GM18505 (cell line): ENCODE results near the gene MED26.
A peak's percentile ranks its signal among the peaks of the same experiment; 100 is the strongest.

Experiments used
- ATAC-seq: cut with Tn5 transposase; IDR thresholded peaks from one replicate; pipeline ENCODE4 v1.9.1; 2021; ENCODE audit not compliant: unreplicated experiment
- POLR2A ChIP-seq: IDR thresholded peaks from 4 replicates; pipeline ENCODE4 v1.6.1; 2011; ENCODE audit warnings: borderline replicate concordance; ENCODE audit not compliant: insufficient read depth, insufficient read length; ENCODE audit errors: extremely low read depth

The MED26 gene

DNA sequence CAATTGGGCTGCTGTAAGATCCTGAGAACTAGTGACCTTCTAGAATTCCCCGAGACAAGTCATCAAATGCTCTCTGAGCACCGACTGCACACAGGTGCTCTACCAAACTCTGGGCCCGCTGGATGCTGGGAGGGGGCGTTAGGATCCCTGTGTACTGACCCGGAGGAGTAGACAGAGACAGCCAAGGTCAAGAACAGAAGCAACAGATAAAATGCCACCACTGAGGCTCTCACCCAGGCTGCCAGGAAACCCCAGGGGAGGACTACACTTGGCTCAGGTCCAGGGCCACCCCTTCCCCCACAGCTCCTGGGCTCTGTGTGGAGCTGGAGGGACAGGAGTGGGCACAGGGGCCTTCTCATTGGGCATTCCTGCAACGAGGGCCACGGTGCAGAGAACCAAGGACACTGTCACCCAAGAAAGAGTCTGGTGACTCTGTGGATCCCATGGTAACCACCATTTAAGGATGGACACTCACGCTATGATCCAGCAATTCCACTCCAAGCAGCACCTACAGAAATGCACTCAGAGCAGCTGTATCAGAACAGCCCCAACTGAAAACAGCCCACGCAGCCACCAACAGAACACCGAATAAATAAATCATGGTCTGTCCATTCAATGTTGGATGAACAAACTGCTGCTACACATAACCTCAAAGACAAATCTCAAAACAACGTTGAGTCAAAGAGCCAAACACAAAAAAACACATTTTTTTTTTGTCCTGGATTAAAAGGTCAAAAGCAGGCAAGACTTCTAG, 39.0 kb downstream of the MED26 start:
- ATAC-seq: peak; percentile 2
- TF ChIP-seq POLR2A: no peak

DNA sequence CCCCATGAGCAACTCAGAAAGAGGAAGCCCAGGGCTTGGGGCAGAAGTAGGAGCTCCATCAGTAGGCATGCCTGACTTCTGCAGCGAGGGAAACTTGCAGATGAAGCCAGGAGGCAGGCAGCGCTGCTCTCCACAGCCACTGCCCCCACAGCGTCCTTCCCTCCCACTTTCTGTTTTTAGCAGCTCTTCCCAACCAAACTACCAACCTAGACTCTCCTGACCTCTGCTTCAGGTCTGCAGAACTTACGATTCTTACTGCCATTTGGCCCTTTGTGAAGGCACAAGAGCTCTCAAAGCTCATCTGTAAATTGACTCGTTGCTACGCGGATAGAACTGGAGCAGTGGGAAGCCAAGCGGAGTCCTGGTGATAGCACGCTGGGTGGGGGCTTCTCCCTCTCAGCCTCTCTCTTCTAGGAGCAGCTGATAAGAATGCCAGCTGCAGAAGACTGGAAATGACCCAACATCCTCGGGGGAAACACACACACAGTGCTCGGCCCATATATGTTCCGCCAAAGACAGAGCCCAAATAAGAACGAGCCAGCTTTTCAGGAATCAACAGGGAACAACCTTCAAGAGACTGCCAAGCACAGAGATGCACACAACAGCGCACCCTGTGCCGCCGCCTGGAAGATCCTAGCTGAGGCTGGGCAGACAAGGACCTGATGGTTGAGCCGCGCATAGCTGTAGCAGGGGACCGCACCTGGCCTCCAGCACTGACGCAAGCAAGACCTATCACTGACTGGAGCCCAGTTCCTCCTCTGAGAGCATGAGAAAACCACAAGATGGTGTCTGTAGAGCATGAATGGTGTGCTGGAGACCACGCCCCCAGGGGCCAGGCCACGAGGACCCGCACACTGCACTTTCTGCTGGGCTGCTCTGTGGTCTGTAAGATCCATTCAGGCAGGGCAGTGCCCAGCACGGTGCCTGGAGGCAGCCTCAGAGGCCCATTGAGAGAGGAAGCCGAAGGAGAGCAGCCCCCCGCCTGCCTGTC, 39.9 kb downstream of the MED26 start:
- TF ChIP-seq POLR2A: peak; percentile 88
- ATAC-seq: peak; percentile 43

DNA sequence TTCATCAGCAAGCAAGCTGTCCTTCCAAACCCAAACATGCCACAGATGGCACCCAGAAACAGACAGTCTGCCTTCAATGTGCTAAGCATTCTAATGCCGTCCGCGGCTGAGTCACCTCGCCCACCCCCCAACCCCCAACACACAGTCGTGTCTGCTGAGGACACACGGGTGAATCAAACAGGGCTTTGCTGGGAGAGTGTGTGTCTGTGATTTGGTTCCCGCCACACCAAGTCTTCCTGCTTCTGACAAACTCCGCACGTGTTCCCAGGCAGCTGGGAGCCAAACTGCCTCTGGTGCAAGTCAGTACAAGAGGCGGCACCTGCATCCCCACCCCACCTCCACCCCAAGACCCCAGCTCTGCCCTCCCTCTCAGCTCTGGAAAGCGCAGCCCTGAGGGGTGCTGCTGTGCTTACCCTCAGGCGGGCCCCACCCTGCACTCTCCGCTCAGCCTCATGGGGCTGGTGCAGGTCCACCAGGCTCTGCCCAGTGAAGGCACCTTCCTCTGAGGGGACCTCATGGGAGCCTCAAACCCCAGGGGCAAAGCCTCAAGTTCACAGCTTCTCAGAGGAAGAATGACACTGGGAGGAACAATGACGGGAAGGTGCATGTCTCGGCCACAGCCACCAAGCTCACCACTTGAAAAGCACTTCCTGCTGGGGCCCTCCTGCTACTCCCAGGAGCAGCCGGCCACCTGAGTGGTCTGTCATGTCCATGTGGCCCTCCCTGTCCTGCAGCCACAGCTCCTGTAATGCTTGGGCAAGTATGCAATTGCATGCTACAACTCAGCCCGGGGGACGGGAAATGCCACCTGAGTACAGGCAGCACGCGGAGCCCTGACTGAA, 40.8 kb downstream of the MED26 start:
- ATAC-seq: no peak
- peak; percentile 56 for TF ChIP-seq POLR2A

DNA sequence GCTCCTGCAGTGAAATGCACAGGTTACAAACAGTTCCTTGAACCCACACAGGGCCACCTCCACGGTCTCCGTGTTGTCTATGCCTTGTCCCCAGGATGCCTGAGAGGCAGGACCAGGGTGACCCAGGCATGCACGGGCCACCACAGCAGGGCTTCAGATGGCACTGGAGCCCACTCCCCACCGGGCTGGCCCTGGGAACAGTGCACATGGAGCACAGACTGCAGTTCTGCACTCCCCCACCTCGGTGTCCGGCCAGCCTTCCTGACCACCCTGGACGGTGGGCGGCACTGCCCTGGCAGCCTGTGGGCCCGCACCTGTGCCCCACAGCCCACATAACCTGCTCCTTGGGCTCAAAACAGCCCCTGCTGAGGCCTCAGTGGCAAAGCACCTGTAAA, 41.5 kb downstream of the MED26 start:
- no peak for TF ChIP-seq POLR2A
- no peak for ATAC-seq

DNA sequence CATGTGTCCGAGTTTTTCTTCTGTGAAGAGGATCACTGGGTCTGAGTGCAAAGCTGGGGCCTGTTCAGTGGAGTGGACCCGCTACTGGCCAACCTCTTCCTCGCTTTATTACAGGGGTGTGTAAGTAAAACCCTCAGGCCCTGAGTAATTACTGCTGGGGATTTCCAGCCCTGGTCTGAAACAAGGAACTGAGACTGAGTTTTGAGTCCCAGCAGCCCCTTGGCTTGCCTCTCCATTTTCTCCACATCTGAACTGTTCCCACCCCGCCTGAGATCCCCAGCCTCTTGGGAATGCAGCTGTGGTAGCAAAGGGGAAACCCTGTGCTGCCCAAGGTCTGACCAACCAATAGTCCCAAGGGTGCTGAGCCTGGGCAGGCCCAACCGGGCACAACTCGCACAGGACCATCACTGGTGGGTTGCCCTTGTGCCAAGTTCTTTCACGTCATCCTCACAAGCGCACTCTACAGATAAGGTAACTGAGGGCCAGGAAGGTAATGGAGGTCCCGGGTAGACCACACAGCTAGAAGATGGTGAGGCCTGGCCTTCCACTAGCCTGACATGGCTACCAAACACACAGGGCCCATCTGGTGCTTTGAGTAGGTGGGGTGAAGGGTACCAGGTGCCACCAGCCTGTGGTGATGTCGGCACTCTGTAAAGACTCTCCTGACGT, 42.1 kb downstream of the MED26 start:
- peak; percentile 80 for TF ChIP-seq POLR2A
- ATAC-seq: no peak

DNA sequence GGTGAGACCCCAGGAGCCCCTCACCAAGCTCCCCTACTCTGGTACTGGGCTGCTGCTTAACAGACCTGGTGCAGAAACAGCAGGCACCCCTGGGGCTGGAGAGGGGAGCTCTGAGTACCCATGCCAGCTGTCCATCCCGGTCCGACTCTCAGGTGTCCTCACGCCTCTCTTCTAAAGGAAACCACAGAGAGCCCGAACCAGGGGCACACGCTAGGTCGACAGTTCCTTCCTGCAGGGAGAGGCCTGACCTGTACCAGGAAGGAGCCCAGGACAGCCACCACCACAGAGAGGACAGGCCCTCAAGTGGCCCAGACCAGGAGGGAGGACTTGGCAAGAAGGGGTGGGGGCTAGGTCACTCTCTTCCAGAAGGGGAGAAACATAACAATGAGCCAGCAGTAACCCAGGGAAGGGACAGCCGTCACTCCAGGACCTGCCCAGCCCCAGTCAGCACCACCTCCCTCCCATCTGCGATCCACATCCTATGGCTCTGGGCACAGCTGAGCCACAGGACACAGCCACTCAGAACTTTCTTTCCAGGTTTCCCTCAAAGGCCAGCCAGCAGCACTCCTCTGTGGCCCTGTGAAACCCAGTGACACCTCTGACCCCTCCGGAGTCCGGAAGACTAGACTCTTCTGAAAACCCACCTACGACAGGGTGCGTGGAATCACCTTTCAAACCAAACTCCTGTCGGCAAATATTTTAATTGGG, 42.8 kb downstream of the MED26 start:
- TF ChIP-seq POLR2A: no peak
- ATAC-seq: no peak

DNA sequence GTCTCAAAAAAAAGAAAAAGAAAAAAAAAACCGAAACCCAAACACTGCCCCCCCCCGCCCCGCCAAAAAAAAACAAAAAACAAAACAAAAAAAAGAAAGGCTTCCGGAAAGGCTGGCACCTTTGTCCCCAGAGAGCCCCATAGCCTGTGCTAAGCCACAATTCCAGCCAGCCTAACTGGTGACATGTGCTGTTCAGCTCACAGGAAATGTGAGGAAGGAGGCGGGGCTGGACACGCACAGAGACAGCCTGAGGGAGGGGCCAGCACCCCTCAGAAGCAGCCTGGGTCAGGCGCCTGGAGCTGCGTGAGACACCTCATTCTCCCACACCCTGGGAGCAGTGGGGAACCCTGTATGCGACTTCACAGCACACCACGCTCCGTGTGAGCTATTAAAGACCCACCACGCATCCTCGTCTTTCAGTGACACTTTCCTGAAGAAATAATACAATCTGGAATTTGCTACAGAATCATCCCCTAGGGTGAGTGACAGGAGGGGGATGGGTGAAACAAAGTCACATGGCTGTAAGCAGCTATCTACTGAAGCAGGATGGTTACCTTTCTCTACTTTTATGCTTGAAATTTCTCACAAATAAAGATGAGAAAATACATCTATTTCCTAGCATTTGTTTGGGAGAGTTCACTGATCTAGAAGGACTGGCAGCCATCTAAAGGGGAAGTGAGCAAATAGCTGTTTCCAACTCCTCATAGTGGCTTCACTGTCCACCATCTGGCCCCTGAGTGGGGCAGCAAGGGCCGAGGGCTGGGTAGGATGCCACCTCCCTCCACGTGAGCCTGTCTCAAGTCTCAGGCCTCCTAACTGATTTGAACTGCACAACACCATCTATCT, 43.5 kb downstream of the MED26 start:
- peak; percentile 51 for ATAC-seq
- TF ChIP-seq POLR2A: peak; percentile 96

DNA sequence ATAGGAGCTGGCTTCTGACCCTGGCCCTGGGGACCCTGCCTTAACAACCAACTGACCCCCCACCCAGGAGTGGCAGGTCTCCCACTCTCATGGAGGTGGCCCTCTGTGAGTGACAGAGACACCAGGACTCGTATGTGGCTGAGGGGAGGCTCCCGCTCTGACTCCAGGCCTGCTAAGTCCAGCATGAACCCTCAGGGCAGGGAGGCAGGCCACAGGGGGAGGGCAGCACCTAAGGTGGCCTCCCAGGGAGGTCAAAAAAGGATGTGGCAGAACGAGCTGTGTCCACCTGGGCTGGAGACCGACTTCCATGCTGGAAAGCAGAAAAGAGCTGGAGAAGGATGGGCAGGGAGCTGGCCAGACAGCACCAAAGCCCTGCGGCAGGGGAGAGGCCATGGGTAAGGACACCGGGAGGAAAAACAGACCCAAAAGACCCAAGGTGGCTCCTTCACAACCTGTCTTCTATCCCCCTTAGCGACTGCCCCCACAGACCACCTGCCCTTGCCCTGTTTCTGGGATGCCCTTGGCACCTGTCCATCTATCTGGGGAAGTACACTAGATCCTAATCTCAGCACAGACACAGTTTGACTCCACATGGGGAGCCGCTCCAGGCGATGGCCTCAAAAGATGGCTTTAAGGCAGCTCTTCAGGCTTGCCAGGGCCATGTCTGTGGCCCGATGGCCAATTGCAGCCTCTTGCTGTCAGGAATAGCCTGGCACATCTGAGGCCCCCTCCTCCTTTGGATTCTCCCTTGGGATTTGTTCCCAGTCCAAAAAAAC, 45.3 kb downstream of the MED26 start:
- no peak for TF ChIP-seq POLR2A
- ATAC-seq: no peak

DNA sequence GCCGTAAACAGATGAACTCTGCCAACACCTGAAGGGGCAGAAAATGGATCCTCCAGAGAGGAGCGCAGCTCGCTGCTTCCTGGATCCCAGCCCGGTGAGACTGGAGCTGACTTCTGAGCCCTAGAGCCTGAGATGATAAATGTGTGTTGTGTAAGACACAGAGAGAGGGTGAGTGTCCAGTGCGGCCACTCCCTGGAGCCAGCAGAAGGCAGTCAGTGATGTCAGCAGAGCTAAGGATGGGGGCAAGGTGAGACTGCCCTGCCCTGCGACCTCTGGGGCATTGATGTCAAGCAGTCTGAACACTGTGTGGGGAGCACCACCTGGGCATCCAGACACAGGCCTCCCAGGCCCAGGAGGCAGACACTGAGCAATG, 46.0 kb downstream of the MED26 start:
- no peak for ATAC-seq
- TF ChIP-seq POLR2A: no peak

DNA sequence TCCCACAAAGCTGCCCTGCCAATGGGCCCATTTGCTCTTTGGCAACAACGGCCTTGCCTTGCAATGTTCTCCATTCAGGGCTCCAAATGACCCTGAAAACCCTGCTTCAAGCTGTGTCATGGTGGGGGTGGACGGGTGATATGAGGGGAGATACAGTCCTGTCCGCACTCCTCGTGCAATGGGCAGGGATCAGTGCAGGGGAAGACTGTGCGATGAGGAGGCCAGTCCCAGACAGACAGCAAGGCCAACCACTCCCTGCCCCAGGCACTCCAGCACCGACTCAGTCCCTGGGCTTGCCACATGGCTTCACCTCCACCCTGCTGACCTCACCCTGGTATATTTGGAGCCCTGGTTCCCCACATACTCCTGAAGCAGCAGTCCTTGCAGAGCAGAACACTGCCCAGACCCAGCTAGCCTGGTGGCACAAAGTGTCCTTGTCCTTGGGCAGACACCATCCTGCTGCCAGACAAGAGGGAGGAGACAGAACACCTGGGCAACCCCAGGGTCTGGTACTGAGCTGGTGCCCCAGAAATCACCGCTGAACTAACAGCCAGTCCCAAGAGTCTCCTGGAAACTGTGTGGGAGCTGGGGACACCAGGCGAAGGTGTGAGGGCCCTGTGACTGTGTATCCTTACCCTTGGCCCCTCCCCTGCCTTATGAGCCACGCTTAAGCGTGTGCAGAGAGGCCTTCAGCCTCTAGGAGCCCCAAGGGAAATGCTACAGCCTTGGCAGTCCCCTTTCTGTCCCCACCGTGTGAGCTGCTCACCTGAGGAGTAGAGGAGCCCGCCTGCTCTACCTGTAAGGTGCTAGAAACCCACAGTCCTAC, 46.6 kb downstream of the MED26 start:
- ATAC-seq: no peak
- no peak for TF ChIP-seq POLR2A
